GM19035 (cell line): Measurements from ENCODE around the gene ZNF385A.

Experiments used
- ATAC-seq: cut with Tn5 transposase; IDR thresholded peaks from one replicate; pipeline ENCODE4 v1.9.1; 2021; ENCODE audit not compliant: unreplicated experiment

Gene ZNF385A

DNA sequence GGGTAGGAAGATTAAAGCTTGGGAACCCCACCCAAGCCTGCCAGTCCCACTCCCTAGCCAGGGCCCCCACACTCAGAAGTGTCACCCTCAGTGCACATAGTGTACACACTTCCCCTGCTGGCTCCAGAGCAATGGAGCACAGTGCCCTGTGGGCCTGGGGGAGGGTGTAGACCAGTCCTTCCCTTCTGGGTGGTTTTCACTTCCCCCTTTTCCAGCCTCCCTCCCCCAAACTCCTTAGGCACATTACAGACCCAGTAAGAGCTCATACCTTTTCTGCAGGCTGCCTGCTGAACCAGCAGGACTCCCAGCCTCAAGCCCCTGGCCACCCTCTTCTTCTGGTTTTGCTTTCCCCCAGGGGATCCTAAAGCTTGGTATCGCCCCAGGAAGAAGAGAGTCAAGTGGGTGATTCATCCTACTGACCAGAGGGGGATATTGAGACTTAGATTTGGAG is at the start of gene ZNF385A:
TSS of gene ZNF385A (minus strand) at position 143 of the 451 bp plus-strand sequence. CDS start 219 bp downstream, outside the sequence.
- ATAC-seq, result no peak

DNA sequence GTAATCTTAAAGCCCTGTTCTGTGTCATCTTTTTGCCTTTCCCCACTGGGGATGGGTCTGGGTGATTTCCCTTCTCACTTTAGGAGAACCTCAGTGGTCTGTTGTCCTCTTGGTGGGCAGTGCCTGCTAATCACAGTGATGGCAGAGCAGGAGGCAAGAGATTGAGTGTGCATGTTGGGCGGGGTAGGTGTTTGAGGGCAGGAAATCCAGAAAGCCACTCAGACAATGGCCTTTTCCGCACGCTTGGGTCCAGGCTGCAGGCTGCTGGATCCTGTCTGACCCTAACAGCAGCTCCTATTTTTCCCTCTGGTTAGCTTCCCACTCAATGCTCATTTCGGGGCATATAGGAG is 48.3 kb upstream of the ZNF385A start:
- no peak for ATAC-seq

- no peak for ATAC-seq
These were observed 47.6 kb upstream of the ZNF385A start for GRCh38 chr12:54431911-54432814.

GRCh38 chr12:54430471-54431069 is 46.0 kb upstream of the ZNF385A start:
- ATAC-seq, result no peak

DNA sequence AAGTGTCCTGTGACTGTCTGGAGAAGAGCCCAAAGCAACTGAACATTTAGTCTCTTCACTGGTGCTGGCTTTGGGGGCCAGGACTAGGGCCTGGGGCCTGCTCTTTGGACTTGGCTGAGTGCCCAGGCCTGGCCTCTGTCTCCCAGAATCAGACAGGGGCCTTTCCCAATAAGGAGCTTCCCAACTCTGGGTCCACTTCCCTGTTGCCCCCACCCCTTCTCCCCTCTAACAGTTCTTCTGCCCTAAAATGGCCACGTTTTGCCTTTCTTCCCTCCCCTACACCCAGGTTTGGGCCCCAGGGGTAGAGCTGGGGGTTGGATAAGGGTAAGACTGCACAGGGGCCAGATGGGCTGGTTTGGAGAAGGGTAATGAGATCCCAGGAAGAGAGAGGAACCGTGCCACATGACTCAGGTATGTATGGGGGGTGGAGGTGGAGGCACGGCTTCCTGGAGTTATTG is 44.5 kb upstream of the ZNF385A start:
- ATAC-seq, result no peak

DNA sequence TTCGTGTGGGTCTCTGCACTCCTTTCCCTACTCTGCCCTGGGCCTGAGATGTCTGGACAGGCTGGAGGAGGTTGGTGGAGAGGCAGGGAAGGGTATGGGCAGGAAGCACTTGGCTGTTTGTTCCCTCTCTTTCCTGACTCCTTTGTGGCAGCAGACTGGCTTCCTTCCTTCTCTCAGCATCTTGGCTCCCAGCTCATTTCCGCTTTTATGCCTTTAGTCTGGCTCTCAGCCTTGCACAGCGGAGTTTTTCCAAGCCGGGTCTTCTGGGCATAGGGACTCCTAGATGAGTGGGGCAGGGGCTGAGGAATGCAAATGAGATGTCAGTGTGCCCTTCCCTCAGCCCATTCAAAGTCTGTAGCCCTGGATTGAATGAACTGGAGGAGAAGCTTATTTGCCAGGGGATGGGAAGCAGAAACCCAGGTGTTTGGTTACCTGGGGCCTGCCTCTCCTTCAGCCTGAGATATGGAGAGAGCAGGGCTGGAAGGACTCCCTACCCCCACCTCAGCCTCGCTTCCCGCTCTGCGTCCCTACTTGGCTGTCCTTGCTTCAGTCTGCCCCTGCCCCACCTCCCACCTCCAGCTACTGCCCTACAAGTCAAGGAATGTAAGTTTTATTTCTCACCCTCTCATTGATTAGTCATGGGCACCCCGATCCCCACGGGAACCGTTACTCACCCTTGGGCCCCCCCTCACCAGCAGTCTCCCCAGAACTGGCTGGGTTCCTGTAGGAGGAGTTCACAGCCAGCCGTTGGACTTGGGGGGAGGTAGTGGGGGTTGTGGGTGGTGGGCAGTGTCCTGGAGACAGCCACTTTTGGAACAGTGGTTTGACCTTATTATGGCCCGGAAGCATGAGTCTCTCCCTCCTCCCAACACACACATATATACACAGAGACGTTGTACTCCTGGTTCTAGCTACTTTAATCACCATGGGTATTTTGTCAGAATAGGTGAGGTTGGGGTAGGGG is 43.8 kb upstream of the ZNF385A start:
- no peak for ATAC-seq

- ATAC-seq, result no peak
These were observed 42.6 kb upstream of the ZNF385A start for GRCh38 chr12:54427106-54427505.

GRCh38 chr12:54426690-54427089 is 42.2 kb upstream of the ZNF385A start:
- no peak for ATAC-seq

GRCh38 chr12:54425702-54426101 is 41.2 kb upstream of the ZNF385A start:
- ATAC-seq, result no peak

GRCh38 chr12:54424224-54424623 is 39.7 kb upstream of the ZNF385A start:
- no peak for ATAC-seq

DNA sequence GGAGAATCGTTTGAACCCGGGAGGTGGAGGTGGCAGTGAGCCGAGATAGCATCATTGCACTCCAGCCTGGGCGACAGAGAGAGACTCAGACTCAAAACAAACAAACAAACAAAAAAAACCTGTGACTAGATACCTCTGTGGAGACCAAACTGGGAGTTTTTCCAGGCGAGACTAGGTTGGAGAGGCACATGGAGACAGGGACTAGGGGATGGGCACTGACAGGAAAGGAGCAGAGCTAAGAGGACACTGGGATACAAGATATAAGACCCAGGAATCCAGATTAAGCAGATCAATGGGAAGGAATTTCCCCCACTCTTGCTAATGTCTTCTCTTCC is 39.2 kb upstream of the ZNF385A start:
- ATAC-seq, result no peak

- ATAC-seq, result no peak
These were observed 37.3 kb upstream of the ZNF385A start for GRCh38 chr12:54421879-54422250.

DNA sequence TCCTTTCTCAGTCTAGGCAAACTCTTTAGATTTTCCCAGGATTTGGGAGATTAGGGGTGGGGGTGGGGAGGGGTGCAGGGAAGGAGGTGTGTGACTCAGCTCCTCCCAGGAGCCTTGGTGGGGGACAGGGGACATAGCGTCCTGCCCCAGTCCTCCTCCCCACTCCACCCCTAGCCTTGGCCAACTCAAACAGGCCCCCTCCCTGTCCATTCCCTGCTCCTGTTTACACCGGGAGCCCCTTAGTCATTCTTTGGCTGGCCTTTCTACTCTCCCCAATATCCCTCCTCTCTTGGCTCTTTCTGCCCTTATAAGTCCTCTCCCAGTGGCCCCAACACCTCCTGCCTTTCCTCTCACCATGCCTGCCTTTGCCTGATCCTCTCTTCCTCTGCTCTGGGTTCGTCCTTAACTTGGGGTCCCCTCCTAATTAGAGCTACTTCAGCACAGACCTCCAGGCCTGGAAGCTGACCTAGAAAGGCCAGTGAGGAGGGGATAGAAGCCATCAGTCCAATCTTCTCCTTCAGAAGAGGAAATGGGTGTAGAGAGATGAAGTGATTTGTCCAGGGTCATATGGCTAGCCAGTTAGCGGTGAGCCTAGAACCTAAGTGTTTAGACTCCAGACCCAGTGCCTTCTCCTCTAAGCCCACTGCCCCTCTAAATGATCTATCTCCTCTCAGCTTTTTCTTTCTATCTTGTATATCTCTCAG is 36.8 kb upstream of the ZNF385A start:
- no peak for ATAC-seq

DNA sequence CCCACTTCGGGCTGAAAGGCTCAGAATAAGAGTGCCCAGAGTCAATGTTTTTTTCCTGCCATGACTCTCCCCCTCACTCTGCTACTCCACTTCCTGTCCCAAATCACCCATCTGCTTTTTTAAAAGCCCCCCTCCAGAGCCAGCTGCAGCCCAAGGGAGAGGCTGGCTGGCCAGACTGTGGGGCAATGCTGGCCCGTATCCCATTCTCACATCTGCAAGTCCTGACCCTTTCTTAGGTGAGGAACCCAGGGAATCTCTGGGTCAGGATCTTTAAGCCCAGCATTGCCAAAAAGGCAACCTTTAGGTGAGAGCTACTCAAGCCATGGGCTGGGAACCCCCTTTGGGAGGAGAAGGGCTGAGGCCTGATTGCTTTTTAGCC is 36.2 kb upstream of the ZNF385A start:
- ATAC-seq, result no peak

DNA sequence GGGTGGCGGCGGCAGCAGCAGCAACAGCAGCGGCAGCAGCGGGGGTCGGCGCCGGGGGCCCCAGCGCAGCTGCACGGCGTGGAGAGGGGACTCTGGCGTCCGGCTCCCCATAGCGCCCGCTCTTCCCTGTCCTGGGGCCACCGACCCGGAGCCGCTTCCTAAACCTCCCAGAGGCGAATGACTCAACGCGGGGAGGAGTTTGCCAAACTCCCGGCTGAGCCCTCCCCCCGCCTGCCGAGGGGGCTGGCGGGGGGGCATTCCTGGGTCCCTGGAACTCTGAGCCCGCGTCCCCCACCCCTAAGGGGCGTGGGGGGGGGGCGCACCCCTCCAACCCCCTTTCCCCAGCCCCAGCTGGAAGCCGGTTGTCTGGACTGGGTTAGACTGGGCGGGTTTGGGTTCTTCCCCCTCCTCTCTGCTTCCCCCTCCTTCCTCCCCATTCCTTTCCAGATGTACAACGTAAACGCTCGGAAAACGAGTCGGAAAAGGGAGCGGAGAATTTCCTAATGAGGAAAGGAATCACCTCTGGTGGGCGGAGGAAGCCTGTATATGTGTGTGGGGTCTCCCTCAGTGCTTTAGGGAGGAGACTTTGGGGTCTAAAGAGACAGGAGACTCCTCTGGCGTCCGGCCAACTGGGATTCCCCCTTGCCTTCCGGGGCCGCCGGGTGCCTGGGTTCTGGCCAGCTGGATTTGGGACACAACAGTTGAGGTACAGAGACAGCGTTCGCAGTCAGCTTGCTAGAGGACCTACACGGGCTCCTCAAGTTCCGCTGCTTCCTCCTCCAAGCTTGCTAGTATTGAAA is 34.8 kb upstream of the ZNF385A start, which contains the start of gene ITGA5:
TSS of gene ITGA5 (minus strand) at position 179 of the 800 bp plus-strand sequence. CDS start at position 111, 68 bp downstream.
- ATAC-seq, result no peak

DNA sequence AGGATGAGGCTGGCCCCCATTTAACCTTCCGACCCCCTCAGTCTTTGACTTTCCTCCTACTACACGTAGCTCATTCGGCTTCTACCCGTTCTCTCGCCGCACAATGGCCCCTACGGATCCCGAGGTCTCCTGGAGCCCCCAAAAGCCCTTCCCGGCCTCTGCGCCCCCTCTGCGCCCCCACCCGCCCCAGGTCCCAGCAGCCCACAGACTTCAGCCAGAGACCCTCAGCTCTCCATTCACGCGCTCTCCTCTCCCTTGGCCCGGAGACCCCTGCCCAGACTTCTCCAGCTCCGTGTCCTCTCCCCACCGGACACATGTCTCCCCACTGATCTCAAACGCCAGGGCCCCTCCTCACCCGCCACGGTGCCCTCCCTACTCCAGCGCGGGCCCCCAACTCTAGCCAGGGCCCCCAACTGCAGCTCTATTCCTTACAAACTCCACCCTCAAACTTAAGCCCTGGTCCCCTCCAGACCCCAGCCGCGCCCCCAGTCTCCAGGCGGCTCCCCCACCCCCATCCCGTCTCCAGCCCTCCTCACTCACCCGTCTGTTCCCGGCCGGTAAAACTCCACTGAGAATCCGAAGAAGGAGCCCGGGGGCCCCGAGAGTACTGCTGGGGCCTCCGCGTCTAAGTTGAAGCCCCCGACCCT is 34.0 kb upstream of the ZNF385A start:
- no peak for ATAC-seq

GRCh38 chr12:54417712-54418440 is 33.3 kb upstream of the ZNF385A start:
- ATAC-seq, result no peak

DNA sequence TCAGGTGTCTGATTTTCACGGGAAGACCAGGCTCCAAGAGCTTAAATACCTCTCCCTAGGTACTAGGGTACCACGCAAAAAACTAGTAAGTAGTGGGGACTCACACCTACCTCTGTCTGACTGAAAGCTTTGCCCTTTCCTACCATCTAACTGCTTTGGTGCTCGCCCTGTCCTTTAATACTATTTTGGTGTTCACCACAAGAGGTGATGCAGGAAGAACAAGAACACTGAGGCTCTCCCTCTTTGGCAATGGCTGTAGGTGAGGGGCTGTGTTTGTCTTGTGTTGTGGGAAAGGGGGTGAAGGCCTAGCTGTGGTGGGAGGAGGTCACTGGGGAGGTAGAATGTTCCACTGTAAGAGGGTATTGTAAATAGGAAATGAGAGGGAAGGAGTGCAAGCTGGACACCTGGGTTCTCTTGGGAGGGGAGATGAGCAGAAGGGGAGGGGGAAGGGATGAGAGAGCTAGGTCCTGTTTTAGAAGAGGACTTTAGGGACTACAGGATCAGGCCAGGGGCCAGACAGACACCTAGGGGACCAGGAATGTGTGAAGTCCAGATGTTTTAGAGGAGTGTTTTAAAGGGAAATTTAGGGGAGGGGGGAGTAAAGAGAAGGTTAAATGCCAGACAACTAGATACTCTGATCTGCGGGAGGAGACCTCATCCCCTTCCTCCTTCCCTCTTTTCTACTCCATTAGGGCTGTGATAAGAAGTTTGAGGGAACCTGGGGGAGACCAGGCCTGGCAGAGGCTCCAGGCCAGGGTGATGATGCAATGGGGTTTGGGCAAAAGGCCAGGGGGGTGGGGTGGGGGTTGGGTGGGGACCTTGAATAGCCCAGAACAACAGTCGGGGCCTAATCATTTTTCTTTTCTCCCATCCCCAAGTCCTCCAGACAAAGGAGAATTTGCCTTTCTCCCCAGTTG is 32.4 kb upstream of the ZNF385A start:
- no peak for ATAC-seq
